Breast epithelium (tissue), 3 donors: ENCODE measurements around the gene AK1.

Source experiments
- POLR2A ChIP-seq: fragments of 450-650 bp; IDR thresholded peaks from one replicate; pipeline ENCODE4 v1.6.1; 2016; ENCODE audit warnings: antibody characterized with exemption, mild to moderate bottlenecking, moderate library complexity
- POLR2AphosphoS5 ChIP-seq, 3 donors: sonication (generic); formaldehyde crosslinking; IDR thresholded peaks; one replicate each; pipeline ENCODE4 v1.6.1; 2017; ENCODE audit warnings: antibody characterized with exemption in 3 of 3
- TF ChIP-seq, protein P1 (sequence below), 3 donors: fragments of 450-650 bp; IDR thresholded peaks; one replicate each; pipeline ENCODE4 v1.5.1; 2016 to 2017; ENCODE audit warnings: antibody characterized with exemption in 3 of 3, mild to moderate bottlenecking in 3 of 3, moderate library complexity in 3 of 3

DNA sequence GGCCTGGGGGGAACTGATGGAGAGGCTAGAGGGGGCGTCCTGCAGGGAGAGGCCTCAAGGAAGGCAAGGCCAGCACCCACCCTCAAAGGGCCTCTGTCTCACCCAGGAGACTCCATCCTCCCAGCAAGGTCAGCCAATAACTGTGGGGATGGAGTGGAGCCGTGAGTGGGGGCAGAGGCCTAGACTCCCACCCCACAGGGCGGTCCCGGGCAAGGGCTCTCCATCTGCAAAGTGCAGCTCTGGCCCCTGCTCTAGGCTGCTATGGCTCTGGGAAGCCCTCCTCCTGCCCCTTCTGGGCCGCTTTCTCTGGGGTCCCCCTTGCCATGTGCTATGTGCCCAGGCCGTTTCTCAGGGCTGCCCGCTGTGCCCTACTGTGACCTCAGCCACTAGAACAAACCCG, 60.7 kb downstream of the AK1 start:
- TF ChIP-seq, protein P1, sequence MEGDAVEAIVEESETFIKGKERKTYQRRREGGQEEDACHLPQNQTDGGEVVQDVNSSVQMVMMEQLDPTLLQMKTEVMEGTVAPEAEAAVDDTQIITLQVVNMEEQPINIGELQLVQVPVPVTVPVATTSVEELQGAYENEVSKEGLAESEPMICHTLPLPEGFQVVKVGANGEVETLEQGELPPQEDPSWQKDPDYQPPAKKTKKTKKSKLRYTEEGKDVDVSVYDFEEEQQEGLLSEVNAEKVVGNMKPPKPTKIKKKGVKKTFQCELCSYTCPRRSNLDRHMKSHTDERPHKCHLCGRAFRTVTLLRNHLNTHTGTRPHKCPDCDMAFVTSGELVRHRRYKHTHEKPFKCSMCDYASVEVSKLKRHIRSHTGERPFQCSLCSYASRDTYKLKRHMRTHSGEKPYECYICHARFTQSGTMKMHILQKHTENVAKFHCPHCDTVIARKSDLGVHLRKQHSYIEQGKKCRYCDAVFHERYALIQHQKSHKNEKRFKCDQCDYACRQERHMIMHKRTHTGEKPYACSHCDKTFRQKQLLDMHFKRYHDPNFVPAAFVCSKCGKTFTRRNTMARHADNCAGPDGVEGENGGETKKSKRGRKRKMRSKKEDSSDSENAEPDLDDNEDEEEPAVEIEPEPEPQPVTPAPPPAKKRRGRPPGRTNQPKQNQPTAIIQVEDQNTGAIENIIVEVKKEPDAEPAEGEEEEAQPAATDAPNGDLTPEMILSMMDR (IDR thresholded peaks at IDR 0.05) = no peak
- TF ChIP-seq POLR2A (no peak), POLR2AphosphoS5 (IDR thresholded peaks at IDR 0.05) (no peak)
